ENCODE data around the gene SPATA6L.
"Not testable (repeated sequence)": the region's sequence is repeated elsewhere in the genome, so short reads cannot be mapped to it uniquely, and the experiment has no call there.

Gene SPATA6L

DNA sequence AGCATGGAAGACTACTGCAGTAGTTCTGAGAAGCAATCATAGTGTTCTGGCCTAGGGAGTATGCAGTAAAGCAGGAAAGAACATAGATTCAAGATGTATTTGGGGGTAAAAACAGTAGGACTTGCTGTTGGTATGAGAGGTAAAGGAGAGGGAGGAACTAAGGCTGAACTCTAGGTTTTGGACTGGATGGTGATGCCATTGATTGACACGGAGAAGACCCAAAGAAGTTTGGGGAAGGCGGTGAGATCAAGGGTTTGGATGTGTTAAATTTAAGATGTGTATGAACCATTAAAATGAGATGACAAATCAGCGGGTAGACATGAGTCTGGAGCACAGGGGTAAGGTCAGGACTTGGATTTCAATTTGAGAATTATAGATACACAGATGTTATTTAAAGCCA, 11.1 kb upstream of the SPATA6L start:
- no peak for DNase-seq (ENCODE audit: low spot score)
- FAIRE-seq: no peak

DNA sequence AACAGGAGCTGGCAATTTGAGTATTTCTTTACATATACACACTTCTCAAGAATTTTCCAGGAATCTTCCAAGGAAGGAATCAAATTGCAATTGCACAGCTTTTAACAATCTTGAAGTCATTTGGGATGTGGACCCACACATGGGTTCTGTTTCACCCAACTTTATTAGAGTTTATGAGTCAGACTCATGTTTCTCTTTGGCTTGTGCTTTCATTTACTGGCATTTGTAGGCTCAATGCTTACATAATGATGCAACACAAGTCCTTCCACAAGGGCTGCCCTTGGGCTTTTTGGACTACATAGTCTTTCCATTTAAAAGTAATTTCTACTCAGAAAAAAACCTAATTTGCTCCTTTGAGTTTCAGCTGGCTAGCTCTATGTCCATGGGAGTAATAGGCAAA, 8.5 kb upstream of the SPATA6L start:
- DNase-seq (ENCODE audit: low spot score) (no peak), FAIRE-seq (no peak)

DNA sequence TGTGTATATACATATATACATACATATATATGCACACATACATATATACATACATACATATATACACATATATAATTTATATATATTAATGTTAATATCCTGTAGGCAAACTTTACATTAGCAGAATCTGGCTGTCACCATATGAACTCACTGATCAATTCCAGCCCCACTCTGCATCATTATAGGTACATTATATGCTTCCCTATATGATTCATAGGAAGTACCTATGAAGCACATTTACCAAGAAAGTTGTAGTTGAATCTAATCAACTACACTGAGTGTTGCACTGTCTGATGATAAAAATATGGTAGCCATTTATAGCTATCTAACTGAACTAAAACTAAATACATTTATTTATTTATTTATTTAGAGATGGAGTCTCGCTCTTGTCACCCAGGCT, 5.5 kb upstream of the SPATA6L start:
- DNase-seq (ENCODE audit: low spot score): no peak
- FAIRE-seq: no peak

DNA sequence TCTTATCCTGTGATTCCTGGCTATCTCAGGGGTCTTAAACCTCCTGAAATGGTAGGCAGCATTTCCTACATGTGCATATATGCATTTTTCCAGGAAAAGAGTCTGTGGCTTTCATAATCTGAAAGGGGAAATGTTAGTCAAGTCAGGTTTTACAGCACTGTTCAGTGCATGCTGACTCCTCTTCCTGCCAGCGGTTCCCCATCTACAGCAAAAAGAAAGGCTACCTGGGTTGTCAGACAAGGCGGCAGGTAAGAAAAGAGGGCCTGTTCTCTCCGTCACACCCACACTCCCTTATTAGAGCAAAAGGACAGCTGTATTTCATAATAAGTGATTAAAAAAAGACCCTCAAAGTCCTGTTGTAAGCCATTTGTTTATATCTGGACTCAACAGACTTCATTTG, 4.3 kb upstream of the SPATA6L start:
- no peak for FAIRE-seq
- no peak for DNase-seq (ENCODE audit: low spot score)

DNA sequence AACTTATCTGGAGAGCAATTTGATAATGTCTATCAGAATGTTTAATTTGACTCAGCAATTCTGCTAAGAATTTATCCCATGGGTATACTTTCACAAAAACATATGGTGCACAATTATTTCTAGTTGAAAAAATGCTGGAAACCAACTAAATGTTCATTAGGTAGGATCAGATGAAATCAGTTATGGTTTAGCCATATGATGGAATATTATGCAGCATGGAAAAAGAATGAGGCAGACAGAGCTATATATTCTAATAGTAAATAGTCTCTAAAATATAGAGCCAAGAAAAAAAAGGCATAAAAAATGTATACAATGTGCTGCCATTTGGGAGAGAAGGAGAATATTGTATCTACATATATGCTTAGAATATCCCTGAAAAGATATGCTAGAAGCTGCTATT, 3.6 kb upstream of the SPATA6L start:
- DNase-seq (ENCODE audit: low spot score) (no peak), FAIRE-seq (no peak)

- no peak for DNase-seq (ENCODE audit: low spot score)
- no peak for FAIRE-seq
Measured at GRCh38 chr9:4668604-4669003, 2.3 kb upstream of the SPATA6L start.

DNA sequence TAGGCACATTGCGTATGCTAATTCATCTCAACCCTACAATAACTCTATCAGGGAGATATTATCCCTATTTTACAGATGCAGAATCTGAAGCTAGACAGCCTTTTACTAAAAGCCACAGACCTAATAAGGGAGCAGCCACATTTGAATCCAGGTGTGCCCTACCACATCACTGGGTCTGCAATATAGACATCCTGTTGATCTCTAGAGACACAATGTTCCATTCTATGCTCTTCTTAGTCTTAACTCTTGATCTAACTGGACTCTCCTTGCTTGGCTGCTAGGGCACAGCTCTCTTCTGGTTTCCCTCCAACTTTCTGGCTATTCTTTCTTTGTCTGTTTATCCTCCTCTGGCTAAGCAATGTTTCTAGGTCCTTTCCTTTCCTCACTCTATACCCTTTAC, 1.4 kb upstream of the SPATA6L start:
- DNase-seq (ENCODE audit: low spot score) (no peak), FAIRE-seq (no peak)

DNA sequence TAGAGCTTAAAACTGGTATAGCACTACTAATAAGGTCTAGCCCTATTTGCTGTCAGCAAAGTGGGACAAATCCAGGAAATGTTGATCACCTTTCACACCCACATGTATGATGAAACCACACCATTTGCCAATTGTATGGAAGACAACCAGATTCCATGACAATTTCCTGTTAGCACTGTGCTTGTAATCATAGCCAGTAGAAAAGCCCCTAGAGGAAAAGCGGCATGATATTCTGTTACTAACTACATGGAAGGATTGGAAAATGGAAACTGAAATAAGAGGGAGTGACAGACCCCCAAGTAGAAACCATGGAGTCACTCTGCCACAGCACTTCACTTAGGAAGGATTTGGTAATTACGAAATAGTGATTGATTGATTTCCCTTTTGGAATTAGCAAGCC, 923 bp downstream of the SPATA6L start:
- FAIRE-seq (no peak), DNase-seq (ENCODE audit: low spot score) (no peak)

- FAIRE-seq (no peak), DNase-seq (ENCODE audit: low spot score) (no peak)
Measured at GRCh38 chr9:4663956-4664355, 2.3 kb downstream of the SPATA6L start.

DNA sequence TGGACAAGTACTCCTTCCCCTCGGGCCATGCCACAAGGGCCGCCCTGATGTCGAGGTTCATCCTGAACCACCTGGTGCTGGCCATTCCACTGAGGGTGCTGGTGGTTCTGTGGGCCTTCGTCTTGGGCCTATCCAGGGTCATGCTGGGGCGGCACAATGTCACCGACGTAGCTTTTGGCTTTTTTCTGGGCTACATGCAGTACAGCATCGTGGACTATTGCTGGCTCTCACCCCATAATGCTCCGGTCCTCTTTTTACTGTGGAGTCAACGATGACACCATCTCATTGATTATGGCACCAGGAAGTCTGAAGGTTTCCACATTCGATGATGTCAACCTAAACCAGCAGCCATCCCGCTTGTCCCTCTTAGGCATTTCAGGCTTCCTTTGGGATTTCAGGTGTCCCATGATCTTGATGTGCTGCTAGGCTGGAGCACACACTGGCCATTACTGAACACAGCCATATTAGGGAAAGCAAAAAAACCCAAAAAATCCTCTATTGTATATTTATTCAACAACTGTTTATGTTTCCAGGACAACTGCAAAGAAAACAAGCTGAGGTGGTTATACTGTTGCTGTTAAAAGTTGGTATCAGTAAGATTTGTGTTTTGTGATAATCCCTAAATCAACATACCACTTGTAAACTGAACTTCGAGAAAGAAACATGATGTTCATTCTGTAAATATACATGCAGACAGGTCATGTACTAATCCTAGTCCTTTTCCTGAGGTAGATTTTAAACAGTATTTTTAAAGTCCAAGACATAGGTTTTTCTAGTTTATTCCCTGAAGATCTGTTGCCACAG, 3.1 kb downstream of the SPATA6L start:
- DNase-seq (ENCODE audit: low spot score) (no peak), FAIRE-seq (no peak)

DNA sequence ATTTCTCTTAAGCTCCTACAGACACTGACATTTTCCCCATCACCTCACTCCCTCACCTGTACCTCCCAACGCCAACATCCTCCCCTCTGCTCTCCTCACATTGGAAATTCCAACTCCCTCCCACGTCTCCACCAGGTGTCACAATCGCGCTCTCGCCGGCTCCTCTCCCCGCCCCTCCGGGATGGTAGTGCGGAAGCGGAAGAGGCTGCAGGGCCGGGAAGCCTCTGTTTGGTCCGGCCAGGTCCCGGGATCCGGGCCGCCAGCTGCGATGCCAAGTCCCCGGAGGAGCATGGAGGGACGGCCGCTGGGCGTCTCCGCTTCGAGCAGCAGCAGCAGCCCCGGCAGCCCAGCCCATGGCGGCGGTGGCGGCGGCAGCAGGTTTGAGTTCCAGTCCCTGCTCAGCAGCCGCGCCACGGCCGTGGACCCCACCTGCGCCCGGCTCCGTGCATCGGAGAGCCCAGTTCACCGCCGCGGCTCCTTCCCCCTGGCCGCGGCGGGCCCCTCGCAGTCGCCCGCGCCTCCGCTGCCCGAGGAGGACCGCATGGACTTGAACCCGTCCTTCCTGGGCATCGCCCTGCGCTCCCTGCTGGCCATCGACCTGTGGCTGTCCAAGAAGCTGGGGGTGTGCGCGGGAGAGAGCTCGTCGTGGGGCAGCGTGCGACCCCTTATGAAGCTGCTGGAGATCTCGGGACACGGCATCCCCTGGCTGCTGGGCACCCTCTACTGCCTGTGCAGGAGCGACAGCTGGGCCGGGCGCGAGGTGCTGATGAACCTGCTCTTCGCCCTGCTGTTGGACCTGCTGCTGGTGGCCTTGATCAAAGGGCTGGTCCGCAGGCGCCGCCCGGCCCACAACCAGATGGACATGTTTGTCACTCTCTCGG, 3.9 kb downstream of the SPATA6L start, which contains the start of gene PLPP6:
TSS of gene PLPP6 (plus strand) at position 187 of the 881 bp plus-strand sequence. CDS start at position 269, 82 bp downstream.
- peak; percentile 84 for DNase-seq (ENCODE audit: low spot score)
- FAIRE-seq: no peak

DNA sequence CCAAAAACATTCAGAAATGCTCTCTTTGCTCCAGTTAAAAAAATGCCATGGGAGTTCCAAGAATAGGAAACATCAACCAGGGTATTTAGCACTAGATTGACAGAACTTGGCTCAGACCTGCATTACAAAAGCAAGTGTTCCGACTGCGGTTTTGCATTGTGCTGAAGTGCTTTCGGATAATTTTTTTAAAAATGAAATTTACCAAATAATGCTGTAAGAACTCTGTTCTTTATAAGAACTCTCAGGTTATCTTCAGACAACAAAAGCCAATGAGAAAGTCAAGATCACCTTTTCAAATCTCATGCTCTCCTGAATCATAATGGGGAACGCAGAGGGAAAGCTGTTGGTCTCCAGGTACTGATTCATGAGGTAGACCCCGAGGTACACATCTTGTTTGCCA, 4.7 kb downstream of the SPATA6L start:
- no peak for DNase-seq (ENCODE audit: low spot score)
- FAIRE-seq: no peak

GRCh38 chr9:4661165-4661564, 5.1 kb downstream of the SPATA6L start:
- DNase-seq (ENCODE audit: low spot score): no peak

GRCh38 chr9:4660665-4661064, 5.6 kb downstream of the SPATA6L start:
- DNase-seq (ENCODE audit: low spot score); FAIRE-seq: not testable (repeated sequence)

More at GRCh38 chr9:4661165-4661564, 5.1 kb downstream of the SPATA6L start:
- no peak for FAIRE-seq

GRCh38 chr9:4657426-4658159, 8.7 kb downstream of the SPATA6L start:
- no peak for FAIRE-seq
- DNase-seq (ENCODE audit: low spot score): no peak

- FAIRE-seq (no peak), DNase-seq (ENCODE audit: low spot score) (no peak)
Measured at GRCh38 chr9:4656621-4657020, 9.7 kb downstream of the SPATA6L start.

DNA sequence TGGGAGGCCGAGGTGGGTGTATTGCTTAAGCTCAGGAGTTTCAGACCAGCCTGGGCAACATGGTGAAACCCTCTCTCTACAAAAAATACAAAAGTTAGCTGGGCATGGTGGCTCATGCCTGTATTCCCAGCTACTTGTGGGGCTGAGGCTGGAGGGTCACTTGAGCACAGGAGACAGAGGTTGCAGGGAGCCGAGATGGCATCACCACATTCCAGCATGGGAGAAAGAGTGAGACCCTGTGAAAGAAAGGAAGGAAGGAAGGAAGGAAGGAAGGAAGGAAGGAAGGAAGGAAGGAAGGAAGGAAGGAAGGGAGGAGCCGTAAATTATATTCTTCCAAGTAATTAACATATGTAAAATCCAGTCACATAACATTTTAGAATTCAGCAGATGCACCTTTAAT, 10.1 kb downstream of the SPATA6L start:
- not testable (repeated sequence) for DNase-seq (ENCODE audit: low spot score); FAIRE-seq

GRCh38 chr9:4654538-4654937, 11.7 kb downstream of the SPATA6L start:
- DNase-seq (ENCODE audit: low spot score) (no peak), FAIRE-seq (no peak)

DNA sequence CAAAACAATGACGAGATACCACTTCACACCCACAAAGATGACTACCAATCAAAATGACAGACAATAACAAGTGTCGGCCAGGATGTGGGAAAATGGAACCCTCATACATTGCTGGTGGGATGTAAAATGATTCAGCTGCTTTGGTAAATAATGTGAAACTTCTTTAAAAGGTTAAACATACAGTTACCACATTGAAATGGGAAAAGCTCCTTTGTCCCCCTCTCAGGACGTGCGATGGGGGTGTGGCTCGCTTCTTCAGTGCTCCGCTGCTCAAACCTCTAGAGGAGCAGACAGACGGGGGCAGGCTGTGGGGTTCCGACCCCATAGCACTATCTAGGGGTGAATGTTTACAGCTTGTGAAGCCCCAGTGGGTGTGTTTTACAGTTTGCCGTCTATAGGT, 12.2 kb downstream of the SPATA6L start:
- FAIRE-seq: no peak
- DNase-seq (ENCODE audit: low spot score): no peak

GRCh38 chr9:4642351-4642750, 23.9 kb downstream of the SPATA6L start:
- DNase-seq (ENCODE audit: low spot score) (no peak), FAIRE-seq (no peak)

GRCh38 chr9:4640027-4640426, 26.3 kb downstream of the SPATA6L start:
- DNase-seq (ENCODE audit: low spot score) (no peak), FAIRE-seq (no peak)

GRCh38 chr9:4639420-4639819, 26.9 kb downstream of the SPATA6L start:
- no peak for DNase-seq (ENCODE audit: low spot score)
- no peak for FAIRE-seq

Data from urothelium cell line (cell line).